H1 (cell line): ENCODE results near the gene PSME1. TPM values are rescaled to one million over a fixed set of nuclear protein-coding genes. Genes with fewer than 3 reads are reported as not detected.

Experiments used
- CTCF ChIA-PET: fragments of 300-600 bp; sonication (Branson Sonifier 250); formaldehyde crosslinking; loops from one replicate; lab custom pipeline; 2021; ENCODE audit not compliant: partially characterized antibody; lab: Charles Lee
- POLR2A ChIA-PET: fragments of 300-600 bp; sonication (Branson Sonifier 250); formaldehyde crosslinking; loops from one replicate; lab custom pipeline; 2021; ENCODE audit warnings: inconsistent platforms; ENCODE audit not compliant: partially characterized antibody; lab: Charles Lee
- DNase-seq, 2 experiments: peaks; one replicate each; pipeline versions ENCODE4 v3.0.0 to v3.0.0-alpha.2; 2010 to 2022; ENCODE audit warnings: low spot score in 2 of 2, low read depth in 1 of 2, mixed read lengths in 1 of 2
- FAIRE-seq: peaks from 2 replicates; lab custom pipeline; 2011; peaks lifted over from hg19 to GRCh38; lab: Jason Lieb, UNC
- H2AFZ ChIP-seq: 2 replicates; pipeline ENCODE4 v1.8.1; 2012; ENCODE audit warnings: low read length, inconsistent platforms
- H2AK5ac ChIP-seq: 2 replicates; pipeline ENCODE4 v1.6.1; 2013; ENCODE audit warnings: low read depth, low read length
- H2BK120ac ChIP-seq: replicated peaks from 2 replicates; pipeline ENCODE3; 2013; ENCODE audit warnings: low read depth, low read length, inconsistent platforms
- H2BK12ac ChIP-seq: 2 replicates; pipeline ENCODE4 v1.6.1; 2013; ENCODE audit warnings: low read depth, low read length
- H2BK15ac ChIP-seq: 2 replicates; pipeline ENCODE4 v1.6.1; 2013; ENCODE audit warnings: low read length
- H2BK20ac ChIP-seq: 2 replicates; pipeline ENCODE4 v1.6.1; 2013; ENCODE audit warnings: low read length
- H2BK5ac ChIP-seq: 2 replicates; pipeline ENCODE4 v1.6.1; 2013; ENCODE audit warnings: low read depth, low read length
- H3K14ac ChIP-seq: 2 replicates; pipeline ENCODE4 v1.6.1; 2013; ENCODE audit warnings: inconsistent platforms; ENCODE audit not compliant: insufficient read length
- H3K18ac ChIP-seq: 2 replicates; pipeline ENCODE4 v1.6.1; 2013; ENCODE audit warnings: low read length; ENCODE audit errors: extremely low read depth
- H3K23ac ChIP-seq: 2 replicates; pipeline ENCODE4 v1.6.1; 2013; ENCODE audit warnings: inconsistent platforms; ENCODE audit not compliant: insufficient read length
- H3K23me2 ChIP-seq: 2 replicates; pipeline ENCODE4 v1.6.1; 2013; ENCODE audit warnings: low read depth, low read length
- H3K27ac ChIP-seq: 2 replicates; pipeline ENCODE4 v1.6.1; 2011; ENCODE audit warnings: low read depth, low read length, inconsistent platforms
- H3K27me3 ChIP-seq, 4 experiments: replicated peaks in 1 of 4; 1 replicate in 1 of 4; 2 replicates in 3 of 4; pipeline versions ENCODE4 v1.6.1 to v1.8.1; 2011 to 2013; ENCODE audit warnings: low read length in 3 of 4, mild to moderate bottlenecking in 3 of 4, inconsistent platforms in 2 of 4, mixed read lengths in 2 of 4, moderate library complexity in 1 of 4; ENCODE audit not compliant: control insufficient read depth in 3 of 4, insufficient read depth in 3 of 4; ENCODE audit errors: extremely low read depth in 1 of 4
- H3K36me3 ChIP-seq, 4 experiments: 2 replicates each; pipeline versions ENCODE4 v1.6.1 to v1.8.1; 2011 to 2013; ENCODE audit warnings: mild to moderate bottlenecking in 4 of 4, low read length in 3 of 4, moderate library complexity in 2 of 4, control low read depth in 1 of 4, inconsistent platforms in 1 of 4; ENCODE audit not compliant: insufficient read depth in 4 of 4, control insufficient read depth in 2 of 4
- H3K4ac ChIP-seq: replicated peaks from 2 replicates; pipeline ENCODE3; 2013; ENCODE audit warnings: low read length, low read depth, mixed read lengths, inconsistent platforms; ENCODE audit not compliant: insufficient read length
- H3K4me1 ChIP-seq, 4 experiments: replicated peaks in 1 of 4; 1 replicate in 1 of 4; 2 replicates in 3 of 4; pipeline versions ENCODE4 v1.6.1 to v1.8.1; 2011 to 2013; ENCODE audit warnings: low read length in 3 of 4, inconsistent platforms in 2 of 4, mixed read lengths in 1 of 4; ENCODE audit not compliant: insufficient read depth in 4 of 4, control insufficient read depth in 3 of 4
- H3K4me2 ChIP-seq, 2 experiments: 2 replicates each; pipeline versions ENCODE4 v1.6.1 to v1.8.1; 2011 to 2013; ENCODE audit warnings: low read depth in 2 of 2, low read length in 2 of 2, control low read depth in 1 of 2, inconsistent platforms in 1 of 2, mild to moderate bottlenecking in 1 of 2; ENCODE audit not compliant: insufficient read depth in 1 of 2
- H3K4me3 ChIP-seq, 4 experiments: fragments of 200-600, 300-600 bp in 1 of 4; sonication (generic), shearing (Covaris generic), sonication (Bioruptor Twin) in 1 of 4; 2 replicates each; pipeline versions ENCODE4 v1.5.1 to v1.8.1; 2011 to 2016; ENCODE audit warnings: low read length in 4 of 4, low read depth in 3 of 4, control low read depth in 2 of 4, inconsistent platforms in 2 of 4, mild to moderate bottlenecking in 2 of 4, mixed read lengths in 1 of 4, moderate library complexity in 1 of 4; ENCODE audit not compliant: insufficient read depth in 2 of 4; ENCODE audit errors: extremely low read depth in 1 of 4
- H3K56ac ChIP-seq: replicated peaks from 2 replicates; pipeline ENCODE3; 2013; ENCODE audit warnings: low read depth, mild to moderate bottlenecking, mixed read lengths, low read length, inconsistent platforms; ENCODE audit not compliant: insufficient read length
- H3K79me1 ChIP-seq: 2 replicates; pipeline ENCODE4 v1.6.1; 2013; ENCODE audit warnings: low read depth, low read length, control low read depth
- H3K79me2 ChIP-seq, 2 experiments: 2 replicates each; pipeline versions ENCODE4 v1.6.1 to v1.8.1; 2012 to 2013; ENCODE audit warnings: low read length in 2 of 2, mild to moderate bottlenecking in 2 of 2, inconsistent platforms in 1 of 2; ENCODE audit not compliant: insufficient read depth in 2 of 2, control insufficient read depth in 1 of 2
- H3K9ac ChIP-seq, 4 experiments: replicated peaks in 1 of 4; 1 replicate in 1 of 4; 2 replicates in 3 of 4; pipeline versions ENCODE4 v1.6.1 to v1.8.1; 2011 to 2013; ENCODE audit warnings: low read depth in 3 of 4, low read length in 3 of 4, control low read depth in 2 of 4, mild to moderate bottlenecking in 2 of 4, moderate library complexity in 2 of 4, inconsistent platforms in 1 of 4; ENCODE audit errors: extremely low read depth in 1 of 4
- H3K9me3 ChIP-seq, 2 experiments: 2 replicates each; pipeline versions ENCODE4 v1.6.1 to v1.8.1; 2012 to 2013; ENCODE audit warnings: mild to moderate bottlenecking in 2 of 2, moderate library complexity in 2 of 2, control low read depth in 1 of 2, inconsistent platforms in 1 of 2, low read depth in 1 of 2, low read length in 1 of 2, mixed read lengths in 1 of 2; ENCODE audit not compliant: insufficient read depth in 2 of 2
- H4K20me1 ChIP-seq, 2 experiments: replicated peaks in 1 of 2; 2 replicates each; pipeline versions ENCODE3 to v1.8.1; 2011 to 2013; ENCODE audit warnings: inconsistent platforms in 2 of 2, low read length in 2 of 2, mild to moderate bottlenecking in 1 of 2; ENCODE audit not compliant: insufficient read depth in 2 of 2, control insufficient read depth in 1 of 2
- H4K5ac ChIP-seq: 2 replicates; pipeline ENCODE4 v1.6.1; 2013; ENCODE audit warnings: low read length, low read depth, mixed read lengths, inconsistent platforms; ENCODE audit not compliant: insufficient read length
- H4K8ac ChIP-seq: 2 replicates; pipeline ENCODE4 v1.8.0; 2013; ENCODE audit warnings: mild to moderate bottlenecking, moderate library complexity, low read length, inconsistent platforms; ENCODE audit not compliant: insufficient read depth; ENCODE audit errors: extremely low read depth
- H4K91ac ChIP-seq: replicated peaks from 2 replicates; pipeline ENCODE3; 2013; ENCODE audit warnings: low read length, mixed read lengths, inconsistent platforms; ENCODE audit not compliant: insufficient read length
- ASH2L ChIP-seq: fragments of 200-600, 300-600 bp; sonication (generic); IDR thresholded peaks from one replicate; pipeline ENCODE4 v1.7.1; 2017; ENCODE audit warnings: low read length
- BCL11A ChIP-seq, 2 experiments: IDR thresholded peaks; one replicate each; pipeline ENCODE4 v1.6.1; 2011; ENCODE audit warnings: low read depth in 2 of 2, low read length in 2 of 2, mild to moderate bottlenecking in 2 of 2
- CHD1 ChIP-seq: IDR thresholded peaks from 2 replicates; pipeline ENCODE4 v1.6.1; 2012; ENCODE audit warnings: low read depth, low read length, improper control_type of control experiment
- CHD2 ChIP-seq: IDR thresholded peaks from 2 replicates; pipeline ENCODE4 v1.6.1; 2012; ENCODE audit warnings: low read length, improper control_type of control experiment
- CREB1 ChIP-seq: IDR thresholded peaks from 2 replicates; pipeline ENCODE4 v1.6.1; 2012; ENCODE audit warnings: inconsistent platforms
- EGR1 ChIP-seq: IDR thresholded peaks from 2 replicates; pipeline ENCODE4 v1.6.1; 2011; ENCODE audit warnings: low read depth, low read length, borderline replicate concordance
- GTF2F1 ChIP-seq: IDR thresholded peaks from 2 replicates; pipeline ENCODE4 v1.6.1; 2012; ENCODE audit warnings: low read depth, low read length, improper control_type of control experiment, borderline replicate concordance
- JUND ChIP-seq: IDR thresholded peaks from 2 replicates; pipeline ENCODE4 v1.6.1; 2011; ENCODE audit warnings: mild to moderate bottlenecking, improper control_type of control experiment, low read length
- PHF8 ChIP-seq: fragments of 200-600 bp; sonication (generic); conservative IDR thresholded peaks from 2 replicates; pipeline ENCODE4 v1.7.1; 2012; ENCODE audit warnings: low read depth, mild to moderate bottlenecking, inconsistent platforms, low read length, moderate library complexity
- POLR2AphosphoS5 ChIP-seq: IDR thresholded peaks from 2 replicates; pipeline ENCODE4 v1.6.1; 2011; ENCODE audit warnings: low read depth, low read length
- RBBP5 ChIP-seq: IDR thresholded peaks from 2 replicates; pipeline ENCODE4 v1.7.1; 2012; ENCODE audit warnings: low read depth, mild to moderate bottlenecking, inconsistent platforms, low read length, moderate library complexity, borderline replicate concordance
- SP1 ChIP-seq: IDR thresholded peaks from 2 replicates; pipeline ENCODE4 v1.6.1; 2011; ENCODE audit warnings: low read depth, low read length
- TEAD4 ChIP-seq: IDR thresholded peaks from 2 replicates; pipeline ENCODE4 v1.6.1; 2012; ENCODE audit warnings: low read depth, low read length, inconsistent platforms, mixed read lengths
- WGBS, 2 experiments: shearing (Covaris generic) in 1 of 2; methylation state at CpG; one replicate each; pipeline versions ENCODE4 v1.1.6 to v1.1.7; 2013 to 2015; ENCODE audit warnings: low lambda C conversion rate in 2 of 2, mixed read lengths in 2 of 2, inconsistent platforms in 1 of 2, low coverage in 1 of 2, missing lambda C conversion rate in 1 of 2; ENCODE audit not compliant: insufficient replicate concordance in 2 of 2, insufficient coverage in 1 of 2, insufficient read length in 1 of 2; ENCODE audit errors: extremely low coverage in 1 of 2, missing lambda C conversion rate in 1 of 2; 5-methylcytosine and 5-hydroxymethylcytosine counted together
- polyA plus RNA-seq, 7 experiments: library from polyadenylated mRNA; depleted of rRNA in 3 of 7; stranded (reverse) in 5 of 7; unstranded in 2 of 7; fragments of >200 nt in 5 of 7; fragments of 200-250 nt in 2 of 7; gene quantifications; 1 replicate in 5 of 7; 2 replicates in 1 of 7; 4 replicates in 1 of 7; pipeline versions ENCODE4 v1.2.1 to v1.2.3, GENCODE V29; 2011 to 2013; ENCODE audit warnings: missing spikeins in 2 of 7, mixed read lengths in 2 of 7
- total RNA-seq: library from RNA; stranded (reverse); fragmentation: NEBNext Ultra II Directional; extraction: Animal tissue kit (Norgen Biotek cat#: 25700); gene quantifications from 2 replicates; pipeline ENCODE4 v1.2.1, GENCODE V29; 2021

PSME1 gene
- total and polyA plus RNA-seq, 2 of the 8 experiments (the other 6 are each of a cell fraction or from before 2014, with no cell fraction given), result 74.9 to 85.9 TPM

- no peak overlapping the region; the same call in 1 of the 2 replicates for H2BK15ac ChIP-seq
- WGBS, 2 experiments, result 4% methylated on average over 38 of the region's 42 CpGs; no CpG with 5 or more reads in 1 of the 2 experiments
- H3K4me3 ChIP-seq, result peak overlapping the region; percentile 68 to 89 (median 76)
- CTCF ChIA-PET, result interaction anchor here (0.6 to 2.7 kb wide), 17 partner anchors 13 to 322 kb away, joined by 3 to 20 read pairs (median 4); partner anchors contain the start of genes EMC9, IRF9, PCK2 and PSME2
- H3K79me1 ChIP-seq, result peaks cover 5% of the 10 kb centered on the region; the same call in 1 of the 2 replicates
- peak overlapping the region in 3 of 4 experiments; percentile 49 to 72 (median 71); a peak in 5 of 7 replicates for H3K9ac ChIP-seq
- no peaks in the 10 kb centered on the region for H3K27me3 ChIP-seq
- H2BK5ac ChIP-seq, result peak overlapping the region; percentile 100
- H3K56ac ChIP-seq, result peak overlapping the region; percentile 12
- H2BK12ac ChIP-seq, result peak overlapping the region; percentile 80; the same call in 1 of the 2 replicates
- H3K14ac ChIP-seq, result peak overlapping the region; percentile 8
- POLR2A ChIA-PET, result interaction anchor here (1.0 to 7.1 kb wide), 22 partner anchors 10 to 533 kb away, joined by 3 to 125 read pairs (median 5); partner anchors contain the start of genes CARMIL3, DHRS4L2, EMC9 and FITM1
- no peak overlapping the region for H3K23ac ChIP-seq
- no peaks in the 10 kb centered on the region for H4K20me1 ChIP-seq
- H4K5ac ChIP-seq, result peak overlapping the region; percentile 82
- peak overlapping the region; percentile 65 for H3K4ac ChIP-seq
- H3K4me2 ChIP-seq, result peak overlapping the region; percentile 85 to 91
- DNase-seq (peak; percentile 54 to 81), FAIRE-seq (no peak)
- no peak overlapping the region; the same call in 1 of the 2 replicates for H2BK20ac ChIP-seq
- peak overlapping the region; percentile 90 for H3K18ac ChIP-seq
- no peak overlapping the region for H2BK120ac ChIP-seq
- H3K4me1 ChIP-seq, result peaks cover 0 to 4% (median 2%) of the 10 kb centered on the region in 4 experiments; a peak in 5 of 7 replicates
- H4K91ac ChIP-seq, result peak overlapping the region; percentile 83
- peaks cover 7% of the 10 kb centered on the region for H3K23me2 ChIP-seq
- H4K8ac ChIP-seq, result peak overlapping the region; percentile 93
- peaks cover 0 to 10% of the 10 kb centered on the region in 2 experiments; a peak in 2 of 4 replicates for H3K79me2 ChIP-seq
- H3K27ac ChIP-seq, result peak overlapping the region; percentile 54; the same call in 1 of the 2 replicates
- H3K36me3 ChIP-seq, result peaks cover 9 to 18% (median 14%) of the 10 kb centered on the region in 4 experiments
- H2AFZ ChIP-seq, result peak overlapping the region; percentile 89
- no peak overlapping the region for H2AK5ac ChIP-seq
- no peaks in the 10 kb centered on the region for H3K9me3 ChIP-seq
- TF ChIP-seq SP1, result no peak
- no peak for TF ChIP-seq CHD2
- TF ChIP-seq CREB1, result peak; percentile 40
- peak; percentile 73; the same call in 1 of the 2 replicates for TF ChIP-seq RBBP5
- no peak for TF ChIP-seq TEAD4
- TF ChIP-seq ASH2L, result peak; percentile 89
- TF ChIP-seq BCL11A (IDR thresholded peaks at IDR 0.05; ENCODE audit: low read depth in 2 of 2, low read length in 2 of 2), result no peak
- TF ChIP-seq EGR1, result no peak
- TF ChIP-seq POLR2AphosphoS5, result no peak
- no peak for TF ChIP-seq JUND
- no peak for TF ChIP-seq GTF2F1
- TF ChIP-seq CHD1, result no peak
- TF ChIP-seq PHF8, result peak; percentile 15; the same call in 1 of the 2 replicates
Measured at GRCh38 chr14:24113801-24114531, 22.0 kb upstream of the PSME1 start.
